MG63 (cell line): ENCODE results near the gene TMTC1. TPM values are rescaled to one million over a fixed set of nuclear protein-coding genes. Genes with fewer than 3 reads are reported as not detected.

Experiments used
- DNase-seq: peaks from one replicate; pipeline ENCODE4 v3.0.0-alpha.2; 2020
- H3K27me3 ChIP-seq: fragments of 250-450 bp; sonication (Bioruptor Pico); 2 replicates; pipeline ENCODE4 v1.5.1; 2020; ENCODE audit warnings: mild to moderate bottlenecking, moderate library complexity
- H3K36me3 ChIP-seq: fragments of 250-450 bp; sonication (Bioruptor Pico); 2 replicates; pipeline ENCODE4 v1.5.1; 2020; ENCODE audit warnings: mild to moderate bottlenecking, moderate library complexity
- H3K4me3 ChIP-seq: fragments of 250-450 bp; sonication (Bioruptor Pico); 2 replicates; pipeline ENCODE4 v1.5.1; 2020; ENCODE audit warnings: mild to moderate bottlenecking, moderate library complexity
- H3K9me3 ChIP-seq: fragments of 250-450 bp; sonication (Bioruptor Pico); 2 replicates; pipeline ENCODE4 v1.5.1; 2020; ENCODE audit warnings: mild to moderate bottlenecking, moderate library complexity
- total RNA-seq: library from RNA; depleted of rRNA; stranded (reverse); fragments of >200 nt; shearing (Covaris generic); gene quantifications from 2 replicates; pipeline ENCODE4 v1.2.3, GENCODE V29; 2014; ENCODE audit warnings: low replicate concordance

TMTC1 gene
- total RNA-seq, 1 experiment from 2014 or later = 10.2 TPM

DNA sequence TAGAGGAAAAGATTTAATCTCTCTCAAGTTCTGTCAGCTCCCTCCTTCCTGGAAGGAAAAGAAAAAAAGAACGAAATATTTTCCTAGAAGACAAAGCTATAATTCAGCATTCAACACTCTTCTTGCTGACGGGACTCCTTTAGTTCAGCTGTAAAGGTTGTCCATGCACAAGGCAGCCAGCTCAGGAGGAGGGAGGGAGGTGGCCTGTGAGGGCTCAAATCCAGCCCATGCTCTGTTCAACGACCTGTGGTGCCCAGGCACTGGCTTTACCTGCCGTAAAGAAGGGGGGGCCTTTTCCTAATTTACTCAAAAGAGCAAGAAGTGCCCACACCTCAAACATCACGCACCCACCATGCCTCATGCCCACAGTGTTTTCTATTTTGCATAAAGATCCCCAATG, 109.3 kb downstream of the TMTC1 start:
- Histone ChIP-seq H3K9me3 (no peaks in the 10 kb centered on the region), H3K27me3 (no peaks in the 10 kb centered on the region), H3K4me3 (no peak overlapping the region), H3K36me3 (no peaks in the 10 kb centered on the region)
- DNase-seq = no peak

DNA sequence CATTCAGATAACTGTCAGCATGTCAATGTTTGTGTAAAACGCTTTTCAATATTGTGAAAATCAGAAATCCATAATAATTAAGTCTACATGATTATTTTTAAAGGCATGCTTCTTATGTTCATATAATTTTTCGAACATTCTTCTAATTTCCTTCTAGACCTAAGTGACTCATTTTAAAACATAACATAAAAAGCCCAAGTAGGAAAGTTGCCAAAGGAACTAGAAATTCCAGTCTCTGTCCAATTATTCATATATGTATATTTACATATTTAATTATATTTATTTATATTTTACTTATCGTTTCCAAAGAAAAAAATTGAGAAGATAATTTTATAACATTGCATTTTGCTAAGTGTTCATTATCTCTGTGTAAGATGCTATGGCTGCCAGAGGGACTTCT, 110.4 kb downstream of the TMTC1 start:
- Histone ChIP-seq H3K27me3 (no peaks in the 10 kb centered on the region), H3K9me3 (no peaks in the 10 kb centered on the region), H3K4me3 (no peak overlapping the region), H3K36me3 (no peaks in the 10 kb centered on the region)
- DNase-seq = no peak

DNA sequence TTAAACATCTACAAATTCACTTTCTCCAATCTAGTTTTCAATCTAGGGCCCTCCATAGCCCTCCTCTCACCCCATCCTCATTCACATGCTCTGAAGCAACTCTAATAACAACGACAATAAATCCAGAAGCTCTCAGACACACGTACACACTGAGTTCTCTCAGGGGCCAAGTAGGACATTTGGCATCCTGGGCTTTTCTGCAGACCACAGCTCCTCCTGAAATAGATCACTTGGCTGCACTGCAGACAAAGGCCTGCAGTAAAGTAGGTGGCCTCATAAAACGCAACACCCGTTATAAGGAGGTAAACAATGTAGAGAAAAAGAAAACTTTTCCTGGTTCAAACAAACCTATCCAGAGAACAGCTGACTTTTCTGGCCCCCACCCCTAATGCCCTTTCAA, 111.2 kb downstream of the TMTC1 start:
- DNase-seq = no peak
- Histone ChIP-seq H3K27me3 (no peaks in the 10 kb centered on the region), H3K4me3 (no peak overlapping the region), H3K36me3 (no peaks in the 10 kb centered on the region), H3K9me3 (no peaks in the 10 kb centered on the region)

- H3K9me3 ChIP-seq = no peaks in the 10 kb centered on the region
- no peaks in the 10 kb centered on the region for H3K27me3 ChIP-seq
- DNase-seq = no peak
- H3K4me3 ChIP-seq = no peak overlapping the region
- no peaks in the 10 kb centered on the region for H3K36me3 ChIP-seq
Measured at GRCh38 chr12:29671742-29672141, 112.0 kb downstream of the TMTC1 start.

DNA sequence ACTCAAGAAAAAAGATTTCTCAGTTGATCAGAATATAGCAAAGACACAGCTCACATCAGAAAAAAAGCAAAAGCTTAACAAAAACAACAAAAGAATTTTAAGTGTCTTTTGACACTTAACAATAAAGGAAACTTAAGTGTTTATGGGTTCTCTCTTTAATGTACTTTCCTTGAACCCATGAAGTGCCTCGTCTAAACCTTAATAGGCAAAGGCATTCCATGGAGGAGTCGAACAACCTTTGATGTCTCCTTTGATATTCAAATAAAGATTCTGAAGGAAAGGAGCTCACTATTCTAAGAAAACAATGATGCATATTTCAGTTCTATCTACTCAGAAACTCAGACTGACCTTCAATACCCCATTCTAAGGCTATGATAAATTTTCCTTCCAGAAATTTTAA, 116.7 kb downstream of the TMTC1 start:
- Histone ChIP-seq H3K9me3 (no peaks in the 10 kb centered on the region), H3K27me3 (no peaks in the 10 kb centered on the region), H3K36me3 (no peaks in the 10 kb centered on the region), H3K4me3 (no peak overlapping the region)
- DNase-seq = no peak

GRCh38 chr12:29665107-29665506, 118.6 kb downstream of the TMTC1 start:
- H3K36me3 ChIP-seq = no peaks in the 10 kb centered on the region
- DNase-seq = no peak
- H3K9me3 ChIP-seq = no peaks in the 10 kb centered on the region
- no peaks in the 10 kb centered on the region for H3K27me3 ChIP-seq
- H3K4me3 ChIP-seq = no peak overlapping the region

DNA sequence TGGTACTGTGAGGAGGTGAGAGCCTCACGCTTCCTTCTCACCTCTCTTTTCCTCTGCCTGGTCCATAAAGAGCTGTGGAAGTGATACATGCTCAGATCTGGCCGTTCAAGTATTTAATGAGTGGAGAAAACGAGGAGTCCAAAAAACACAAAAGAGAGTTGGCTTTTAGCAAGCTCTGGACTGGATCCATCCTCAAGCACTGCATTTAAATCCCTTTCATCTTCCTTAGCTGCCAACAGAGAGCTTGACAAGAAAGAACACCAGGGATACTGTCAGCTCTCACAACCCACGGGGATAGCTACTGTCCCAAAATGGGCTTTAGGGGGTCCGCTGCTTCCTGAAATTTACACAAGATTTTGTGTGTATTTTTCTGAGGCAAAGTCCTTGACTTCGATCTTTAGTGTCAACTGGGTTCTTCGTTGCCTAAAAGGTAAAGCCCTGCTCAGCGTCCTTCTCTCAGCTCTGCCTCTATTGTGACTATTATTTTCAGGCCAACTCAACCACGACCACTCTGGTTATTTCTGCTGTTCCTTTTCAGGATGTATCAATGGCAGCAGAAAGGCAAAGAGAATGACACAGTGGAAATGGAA, 120.9 kb downstream of the TMTC1 start:
- Histone ChIP-seq H3K9me3 (no peaks in the 10 kb centered on the region), H3K27me3 (no peaks in the 10 kb centered on the region)
- no peak for DNase-seq

DNA sequence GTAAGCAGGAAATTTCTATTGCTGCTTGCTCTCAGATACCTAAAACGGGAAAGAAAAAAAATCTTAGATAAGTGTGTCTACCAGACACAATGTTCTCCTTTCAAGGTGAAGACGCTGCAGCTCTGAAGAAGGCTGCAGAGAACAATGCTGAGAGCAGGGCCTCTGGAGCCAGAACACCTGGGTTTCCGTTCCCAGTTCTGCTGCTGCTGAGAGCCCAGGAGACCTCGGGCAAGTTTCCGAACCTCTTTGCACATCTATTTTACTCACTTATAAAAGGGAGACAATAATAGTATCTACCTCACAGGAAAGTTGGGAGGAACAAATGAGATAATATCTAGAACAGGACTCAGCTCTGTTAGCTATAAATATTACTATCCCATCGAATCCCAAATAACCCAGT, 122.9 kb downstream of the TMTC1 start:
- no peaks in the 10 kb centered on the region for H3K9me3 ChIP-seq
- H3K4me3 ChIP-seq = no peak overlapping the region
- H3K36me3 ChIP-seq = no peaks in the 10 kb centered on the region
- no peak for DNase-seq
- H3K27me3 ChIP-seq = no peaks in the 10 kb centered on the region

More for the DNA sequence above, 120.9 kb downstream of the TMTC1 start:
- no peak overlapping the region for H3K4me3 ChIP-seq
- no peaks in the 10 kb centered on the region for H3K36me3 ChIP-seq

GRCh38 chr12:29656762-29657538, 126.8 kb downstream of the TMTC1 start:
- Histone ChIP-seq H3K4me3 (no peak overlapping the region), H3K27me3 (no peaks in the 10 kb centered on the region), H3K9me3 (no peaks in the 10 kb centered on the region), H3K36me3 (no peaks in the 10 kb centered on the region)
- DNase-seq = no peak

GRCh38 chr12:29655861-29656260, 127.9 kb downstream of the TMTC1 start:
- Histone ChIP-seq H3K27me3 (no peaks in the 10 kb centered on the region), H3K36me3 (no peaks in the 10 kb centered on the region), H3K9me3 (no peaks in the 10 kb centered on the region), H3K4me3 (no peak overlapping the region)
- DNase-seq = peak; percentile 57

DNA sequence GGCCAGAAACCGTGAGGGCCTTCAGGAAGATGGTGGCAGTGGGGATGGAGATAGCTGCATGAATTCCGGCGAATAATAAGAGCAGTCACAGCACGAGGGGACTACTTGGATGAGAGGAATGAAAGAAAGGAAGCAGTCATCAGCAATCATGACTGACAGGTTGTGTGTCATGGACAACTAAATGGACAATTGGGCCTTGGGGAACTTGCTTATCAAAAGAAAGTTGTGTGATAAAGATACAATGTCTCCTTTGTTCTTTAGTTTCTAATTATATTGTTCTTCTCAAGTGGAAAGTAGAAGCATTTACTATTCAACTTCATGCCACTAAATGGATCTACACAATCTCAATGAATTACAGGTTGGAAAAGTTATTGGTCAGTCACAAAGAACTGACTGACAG, 130.5 kb downstream of the TMTC1 start:
- H3K27me3 ChIP-seq = no peaks in the 10 kb centered on the region
- no peak overlapping the region for H3K4me3 ChIP-seq
- no peaks in the 10 kb centered on the region for H3K36me3 ChIP-seq
- no peak for DNase-seq
- no peaks in the 10 kb centered on the region for H3K9me3 ChIP-seq

GRCh38 chr12:29650371-29650770, 133.4 kb downstream of the TMTC1 start:
- Histone ChIP-seq H3K4me3 (no peak overlapping the region), H3K36me3 (no peaks in the 10 kb centered on the region), H3K27me3 (no peaks in the 10 kb centered on the region), H3K9me3 (no peaks in the 10 kb centered on the region)
- DNase-seq = no peak

DNA sequence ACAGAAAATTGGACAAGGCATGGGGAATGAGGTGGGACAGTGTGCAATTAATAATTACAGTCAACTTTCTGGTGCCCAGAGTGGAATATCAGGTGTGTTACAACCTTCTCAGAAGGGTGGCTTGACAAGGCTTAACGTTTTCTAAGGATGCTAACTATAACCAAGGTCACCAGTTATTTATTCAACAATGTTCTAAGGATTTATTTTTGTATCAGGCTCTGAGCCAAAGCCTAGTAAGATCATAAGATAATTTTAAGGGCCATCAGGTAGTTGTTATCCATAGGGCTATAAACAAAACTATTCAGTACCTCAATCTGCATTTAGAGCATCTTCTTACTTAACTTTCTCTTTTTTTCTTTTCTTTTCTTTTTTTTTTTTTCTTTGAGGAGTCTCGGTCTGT, 134.0 kb downstream of the TMTC1 start:
- H3K9me3 ChIP-seq = no peaks in the 10 kb centered on the region
- H3K36me3 ChIP-seq = no peaks in the 10 kb centered on the region
- DNase-seq = no peak
- no peak overlapping the region for H3K4me3 ChIP-seq
- no peaks in the 10 kb centered on the region for H3K27me3 ChIP-seq

DNA sequence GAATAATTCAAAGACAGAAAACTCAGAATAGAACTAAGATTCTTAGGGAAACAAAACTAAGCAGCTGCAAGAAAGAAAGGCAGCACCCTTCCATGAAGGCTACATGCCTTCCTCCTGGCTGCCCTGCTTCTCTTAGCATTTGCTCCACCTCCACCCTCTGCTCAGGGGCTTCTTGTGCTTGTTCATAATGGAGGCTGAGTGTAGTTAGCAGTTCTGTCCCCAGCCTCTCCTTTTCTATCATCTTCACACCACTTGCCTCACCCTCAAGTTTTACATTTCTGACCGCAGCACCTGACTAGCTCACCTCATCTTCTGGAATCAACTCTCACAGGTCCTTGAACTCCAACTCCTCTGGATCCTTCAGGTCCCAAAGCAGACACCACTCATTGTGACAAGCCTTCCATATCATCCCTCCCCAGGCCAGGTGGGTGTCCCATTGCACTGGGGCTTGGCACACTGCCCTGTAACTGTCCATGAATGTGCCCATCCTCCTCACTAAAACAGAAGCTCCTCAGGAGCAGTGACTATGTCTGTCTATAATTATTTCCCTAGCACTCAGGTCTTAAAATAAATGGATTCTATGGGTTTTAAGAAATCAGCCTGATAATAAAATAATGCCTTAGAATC, 139.1 kb downstream of the TMTC1 start:
- Histone ChIP-seq H3K36me3 (no peaks in the 10 kb centered on the region), H3K27me3 (no peaks in the 10 kb centered on the region), H3K4me3 (no peak overlapping the region), H3K9me3 (no peaks in the 10 kb centered on the region)
- DNase-seq = no peak

DNA sequence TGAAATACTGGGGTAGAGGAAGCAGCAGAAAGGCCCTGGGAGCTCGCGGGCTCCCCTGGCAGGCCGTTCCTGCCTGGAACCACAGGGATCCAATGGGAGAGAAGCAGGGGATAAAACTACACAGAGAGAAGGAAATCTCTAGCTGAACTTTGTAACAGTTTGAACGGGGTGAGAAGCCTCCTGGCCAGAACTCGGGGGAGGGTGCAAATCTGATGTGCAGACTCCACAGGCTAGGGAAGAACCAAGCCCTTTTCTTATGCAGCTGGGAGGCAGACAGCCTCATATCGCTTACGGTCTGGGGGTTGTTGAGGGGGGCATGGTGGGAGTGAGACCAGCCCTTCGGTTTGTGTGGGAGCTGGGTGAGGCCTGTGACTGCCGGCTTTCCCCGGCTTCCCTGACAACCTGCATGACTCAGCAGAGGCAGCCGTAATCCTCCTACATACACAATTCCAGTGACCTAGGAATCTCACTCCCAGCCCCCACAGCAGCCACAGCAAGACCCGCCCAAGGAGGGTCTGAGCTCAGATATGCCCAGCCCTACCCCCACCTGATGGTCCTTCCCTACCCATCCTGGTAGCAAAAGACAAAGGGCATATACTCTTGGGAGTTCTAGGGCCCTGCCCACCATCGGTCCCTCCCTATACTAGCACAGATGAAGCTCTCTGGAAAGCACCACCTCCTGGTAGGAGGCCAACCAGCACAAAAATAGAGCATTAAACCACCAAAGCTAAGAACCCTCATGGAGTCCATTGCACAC, 143.0 kb downstream of the TMTC1 start:
- Histone ChIP-seq H3K27me3 (no peaks in the 10 kb centered on the region), H3K36me3 (no peaks in the 10 kb centered on the region), H3K9me3 (no peaks in the 10 kb centered on the region), H3K4me3 (no peak overlapping the region)
- DNase-seq = peak; percentile 77

DNA sequence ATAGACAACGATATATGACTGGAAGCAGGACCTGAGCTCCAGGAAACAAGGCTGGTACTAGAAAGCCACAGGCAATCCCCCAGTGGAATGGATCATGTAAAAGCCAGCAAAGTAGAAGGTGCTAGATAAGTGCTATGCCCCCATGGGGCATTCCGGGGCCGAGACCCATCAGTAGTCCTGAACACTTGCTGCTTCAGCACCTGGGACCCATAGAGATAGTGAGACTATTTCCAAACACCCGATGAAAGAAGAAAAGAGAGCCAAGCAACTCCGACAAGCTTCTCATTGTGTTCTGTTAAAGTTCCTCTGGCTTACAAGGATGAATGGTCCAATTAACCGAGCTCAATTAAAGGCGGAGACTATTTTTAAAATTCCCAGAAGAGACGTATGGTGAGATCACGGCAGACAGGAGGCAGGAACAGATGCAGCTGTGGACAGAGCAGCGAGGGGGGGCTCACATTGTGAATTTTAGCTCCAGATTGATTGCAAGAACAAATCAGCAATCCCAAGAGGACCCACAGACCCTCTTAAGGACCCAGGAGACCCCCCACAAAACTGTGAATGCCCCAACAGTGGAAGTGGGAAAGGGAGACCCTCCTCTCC, 143.7 kb downstream of the TMTC1 start:
- no peak for DNase-seq
- no peaks in the 10 kb centered on the region for H3K9me3 ChIP-seq
- H3K4me3 ChIP-seq = no peak overlapping the region
- H3K36me3 ChIP-seq = no peaks in the 10 kb centered on the region
- H3K27me3 ChIP-seq = no peaks in the 10 kb centered on the region

DNA sequence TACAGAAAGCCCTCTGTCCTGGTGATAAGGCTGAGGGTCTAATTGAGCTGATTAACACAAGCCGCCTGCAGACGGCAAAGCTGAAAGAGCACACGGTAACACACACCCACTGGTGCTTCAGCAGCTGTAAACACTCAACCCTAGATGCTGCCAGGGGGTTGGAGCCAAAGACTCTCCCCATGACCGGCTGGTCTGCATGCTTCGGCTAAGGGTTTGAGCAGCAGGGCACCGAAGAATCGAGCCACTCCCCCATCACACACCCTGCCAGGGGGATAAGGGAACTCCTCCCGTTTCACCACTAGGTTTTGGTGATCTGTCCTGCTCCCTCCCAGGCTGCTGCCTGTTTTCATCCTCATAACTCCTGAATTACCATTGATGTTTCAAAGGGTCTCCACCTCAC, 145.2 kb downstream of the TMTC1 start:
- Histone ChIP-seq H3K27me3 (no peaks in the 10 kb centered on the region), H3K4me3 (no peak overlapping the region), H3K9me3 (no peaks in the 10 kb centered on the region), H3K36me3 (no peaks in the 10 kb centered on the region)
- DNase-seq = no peak
